Ovary (tissue), 9 donors: ENCODE measurements around the gene DIP2C. TPM values are rescaled to one million over a fixed set of nuclear protein-coding genes. Genes with fewer than 3 reads are reported as not detected.
A peak's percentile ranks its signal among the peaks of the same experiment; 100 is the strongest.

Experiments used
- DNase-seq, 5 donors: peaks; one replicate each; pipeline ENCODE4 v3.0.0-alpha.2; 2019 to 2020
- H3K27ac ChIP-seq, 2 donors: fragments of 200-600 bp; one replicate each; pipeline versions ENCODE4 v1.5.1 to v1.8.0; 2019 to 2022
- H3K27me3 ChIP-seq: fragments of 200-600 bp; one replicate; pipeline ENCODE4 v1.8.0; 2022
- H3K36me3 ChIP-seq: fragments of 200-600 bp; sonication (generic); one replicate; pipeline ENCODE4 v1.5.1; 2019
- H3K4me1 ChIP-seq: one replicate; pipeline ENCODE4 v1.8.1; 2013; ENCODE audit warnings: mild to moderate bottlenecking, moderate library complexity; ENCODE audit not compliant: insufficient read depth
- H3K4me3 ChIP-seq: fragments of 200-600 bp; sonication (generic); one replicate; pipeline ENCODE4 v1.5.1; 2017
- H3K9me3 ChIP-seq, 2 donors: fragments of 200-600 bp in 1 of 2; sonication (generic) in 1 of 2; one replicate each; pipeline versions ENCODE4 v1.5.1 to v1.8.1; 2013 to 2019; ENCODE audit warnings: mild to moderate bottlenecking in 1 of 2, moderate library complexity in 1 of 2
- CTCF ChIP-seq, 3 donors: fragments of 450-650 bp in 2 of 3; fragments of 200-600 bp in 1 of 3; IDR thresholded peaks; one replicate each; pipeline versions ENCODE4 v1.5.1 to v1.8.0; 2016 to 2022; ENCODE audit warnings: antibody characterized with exemption in 3 of 3, mild to moderate bottlenecking in 1 of 3
- EP300 ChIP-seq: sonication (generic); formaldehyde crosslinking; IDR thresholded peaks from one replicate; pipeline ENCODE4 v1.6.1; 2017; ENCODE audit warnings: antibody characterized with exemption
- POLR2A ChIP-seq: fragments of 450-650 bp; IDR thresholded peaks from one replicate; pipeline ENCODE4 v1.6.1; 2017; ENCODE audit warnings: antibody characterized with exemption, mild to moderate bottlenecking, moderate library complexity
- WGBS, 3 donors: extraction: QIAGEN DNeasy Blood & Tissue Kit in 1 of 3; methylation state at CpG; one replicate each; pipeline versions ENCODE4 v1.1.5 to v1.1.7; 2013 to 2017; 5-methylcytosine and 5-hydroxymethylcytosine counted together
- intact Hi-C, 4 donors: fragments of 100-400 bp; cut with DNase I; formaldehyde crosslinking; loops; one replicate each; pipeline versions ENCODE4 v1.11.0 to v1.15.1; 2022 to 2023
- polyA plus RNA-seq, 2 donors: library from polyadenylated mRNA; stranded (reverse); fragments of 200-250 nt in 1 of 2; fragments of 350-450 nt in 1 of 2; fragmentation: Illumina TruSeq in 1 of 2; extraction: RNeasy Lipid Tissue Mini Kit (QIAGEN cat#74804) in 1 of 2; gene quantifications; one replicate each; pipeline ENCODE4 v1.2.3, GENCODE V29; 2013 to 2014
- total RNA-seq, 7 donors: library from RNA; depleted of rRNA in 2 of 7; stranded (reverse); fragments of >200 nt in 2 of 7; fragmentation: NEBNext Ultra II Directional in 3 of 7; extraction: Animal tissue kit (Norgen Biotek cat#: 25700) in 3 of 7; gene quantifications; one replicate each; pipeline versions ENCODE4 v1.1.0 to v1.2.4, GENCODE V29; 2016 to 2023
- donor health status: DM: no; HTN: no; CAD: no; lungs with moderate emphysema.
- donor health status: DM: no; HTN: no; CAD: no.
- donor health status: Bipolar disorder and iron deficiency.
- donor health status: DM: yes; HTN: yes; CAD: no.
- donor health status: DM: no; HTN: no; CAD: no.
- donor health status: DM: yes; HTN: yes; CAD: no.

DIP2C gene
- total and polyA plus RNA-seq, 9 donors: 10.1 to 29.4 (median 22.2) TPM

DNA sequence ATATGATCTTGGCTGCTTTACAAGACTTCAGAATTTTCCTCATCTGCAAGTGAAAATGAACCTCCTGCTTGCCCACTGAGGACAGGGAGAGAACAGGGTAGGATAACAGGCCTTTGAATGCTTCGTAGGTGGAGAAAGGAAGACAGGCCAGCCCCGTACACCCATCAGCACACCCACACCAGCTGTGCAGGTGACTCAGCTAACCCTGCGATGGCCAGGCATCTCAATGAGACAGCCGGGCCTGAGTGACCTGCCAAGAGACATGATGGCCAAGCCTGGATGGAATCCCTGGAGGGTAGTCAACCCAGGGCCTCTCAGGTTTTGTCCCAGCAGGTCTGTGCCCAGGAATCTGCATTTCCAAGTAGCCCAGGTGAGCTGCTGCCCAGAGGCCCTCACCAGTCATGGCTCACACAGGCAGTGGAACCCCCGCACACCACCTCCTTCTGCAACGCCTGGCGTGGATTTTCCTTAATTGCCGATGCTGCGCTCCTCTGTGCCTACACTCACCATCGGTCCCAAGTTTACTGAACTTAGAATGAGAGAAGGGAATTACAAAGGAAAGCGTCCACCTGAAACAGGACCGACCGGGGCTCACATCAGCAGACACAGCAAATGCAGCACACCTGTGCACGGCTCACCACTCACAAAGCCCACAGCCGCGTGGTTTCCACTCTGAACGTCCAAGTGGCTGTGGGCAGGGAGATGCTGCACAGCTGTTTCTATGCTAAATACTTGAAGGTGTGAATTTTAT, 163.7 kb downstream of the DIP2C start:
- Histone ChIP-seq H3K36me3 (no peaks in the 10 kb centered on the region), H3K9me3 (no peaks in the 10 kb centered on the region), H3K27me3 (no peaks in the 10 kb centered on the region), H3K27ac (no peak overlapping the region), H3K4me3 (no peak overlapping the region), H3K4me1 (peaks cover 15% of the 10 kb centered on the region)
- WGBS, 3 donors: 88 to 91% (median 90%) methylated on average over 17 of the region's 17 CpGs
- peak in 2 of 5 donors; percentile 14 to 26 for DNase-seq
- no peak for TF ChIP-seq EP300
- TF ChIP-seq CTCF (IDR thresholded peaks at IDR 0.05): no peak
- TF ChIP-seq POLR2A: no peak
- intact Hi-C loops: loop anchor here in 2 of 4 donors (10.0 kb wide), 1 partner anchor 159 kb away; the partner anchor contains the start of gene DIP2C (in 2 of the 2)

- Histone ChIP-seq H3K27ac (no peak overlapping the region), H3K36me3 (no peaks in the 10 kb centered on the region), H3K27me3 (no peaks in the 10 kb centered on the region), H3K4me3 (no peak overlapping the region), H3K4me1 (peaks cover 11% of the 10 kb centered on the region), H3K9me3 (no peaks in the 10 kb centered on the region)
- peak in 2 of 5 donors; percentile 7 to 23 for DNase-seq
- TF ChIP-seq EP300 (no peak), POLR2A (no peak), CTCF (IDR thresholded peaks at IDR 0.05) (no peak)
- 80 to 84% (median 81%) methylated on average over 8 of the region's 8 CpGs for WGBS, 3 donors
- intact Hi-C loops: loop anchor here in 2 of 4 donors (10.0 kb wide), 1 partner anchor 161 kb away; the partner anchor contains the start of gene DIP2C (in 2 of the 2)
These were observed 165.5 kb downstream of the DIP2C start for GRCh38 chr10:523925-524324.

DNA sequence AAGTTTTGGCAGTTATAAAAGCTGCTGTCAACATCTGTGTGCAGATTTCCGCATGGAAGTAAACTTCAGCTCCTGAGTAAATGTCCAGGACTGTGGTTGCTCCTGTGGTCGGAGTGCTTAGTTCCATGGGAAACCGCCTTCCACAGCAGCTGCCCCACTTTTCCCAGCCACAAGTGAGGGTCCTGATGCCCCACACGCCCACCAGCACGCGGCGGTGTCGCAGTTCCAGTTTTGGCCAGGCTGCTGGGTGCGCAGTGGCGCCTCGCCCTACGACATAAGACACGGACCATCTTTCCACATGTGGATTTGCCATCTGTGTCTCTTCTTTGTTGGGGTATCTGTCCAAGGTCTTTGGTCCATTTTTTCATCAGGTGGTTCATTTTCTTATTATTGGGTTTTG, 167.1 kb downstream of the DIP2C start:
- intact Hi-C loops: loop anchor here in 2 of 4 donors (10.0 kb wide), 1 partner anchor 162 kb away; the partner anchor contains the start of gene DIP2C (in 2 of the 2)
- Histone ChIP-seq H3K27ac (no peak overlapping the region), H3K36me3 (no peaks in the 10 kb centered on the region), H3K4me3 (no peak overlapping the region), H3K27me3 (no peaks in the 10 kb centered on the region), H3K4me1 (peaks cover 9% of the 10 kb centered on the region), H3K9me3 (no peaks in the 10 kb centered on the region)
- TF ChIP-seq EP300: no peak
- TF ChIP-seq POLR2A: no peak
- no peak for TF ChIP-seq CTCF (IDR thresholded peaks at IDR 0.05)
- peak in 2 of 5 donors; percentile 21 to 30 for DNase-seq
- WGBS, 3 donors: 91 to 92% (median 92%) methylated on average over 13 of the region's 13 CpGs

DNA sequence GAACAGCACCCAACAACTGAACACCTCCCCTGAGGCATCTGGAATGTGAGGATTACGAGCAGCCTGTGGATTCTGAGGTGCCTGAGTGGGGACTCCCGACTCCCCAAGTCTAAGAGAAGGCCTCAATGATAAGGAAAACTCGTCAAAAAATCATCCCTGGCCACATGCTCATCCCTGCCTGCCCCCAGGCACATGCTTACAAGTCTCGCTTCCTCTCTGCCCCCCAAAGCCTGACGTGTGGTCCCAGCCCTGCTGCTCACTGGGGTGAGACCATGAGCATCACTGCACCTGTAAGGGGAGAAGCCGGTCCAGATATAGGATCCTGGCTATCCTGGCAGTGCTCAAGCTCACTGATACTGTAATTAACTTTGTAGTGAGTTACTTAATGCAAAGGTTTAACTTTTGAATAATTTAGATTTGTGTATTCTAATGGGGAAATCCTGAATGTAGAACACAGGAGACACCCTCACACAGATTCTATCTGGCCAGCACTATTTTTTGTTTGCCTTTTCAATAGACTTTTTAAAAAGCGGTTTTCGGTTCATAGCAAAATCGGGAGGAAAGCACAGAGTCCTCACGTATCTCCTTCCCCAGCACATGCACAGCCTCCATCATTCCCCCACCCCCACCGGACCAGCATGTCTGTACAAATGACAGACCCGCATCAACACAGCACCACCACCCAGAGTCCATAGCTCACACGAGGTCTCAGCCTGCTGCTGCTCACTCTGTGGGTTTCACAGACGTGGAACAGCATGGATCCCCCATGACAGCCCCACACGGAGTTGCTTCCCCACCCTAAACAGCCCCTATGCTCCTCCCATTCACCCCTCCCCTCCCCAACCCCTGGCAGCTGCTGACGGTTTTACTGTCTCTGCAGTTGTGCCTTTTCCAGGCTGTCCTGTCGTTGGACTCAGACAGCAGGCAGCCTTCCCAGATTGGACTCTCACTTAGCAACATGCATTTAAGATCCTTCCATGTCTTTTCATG, 167.9 kb downstream of the DIP2C start:
- Histone ChIP-seq H3K27ac (no peak overlapping the region), H3K9me3 (no peaks in the 10 kb centered on the region), H3K27me3 (no peaks in the 10 kb centered on the region), H3K36me3 (no peaks in the 10 kb centered on the region), H3K4me3 (no peak overlapping the region), H3K4me1 (peaks cover 10% of the 10 kb centered on the region)
- 55 to 65% (median 63%) methylated on average over 17 of the region's 17 CpGs for WGBS, 3 donors
- TF ChIP-seq POLR2A (no peak), EP300 (no peak), CTCF (IDR thresholded peaks at IDR 0.05) (no peak)
- peak in 3 of 5 donors; percentile 34 to 44 (median 42) for DNase-seq
- intact Hi-C loops: loop anchor here in 2 of 4 donors (10.0 kb wide), 1 partner anchor 163 kb away; the partner anchor contains the start of gene DIP2C (in 2 of the 2)
